Measurements from ENCODE around the gene CUL4A.
A peak's percentile ranks its signal among the peaks of the same experiment; 100 is the strongest.
"Not testable (repeated sequence)": the region's sequence is repeated elsewhere in the genome, so short reads cannot be mapped to it uniquely, and the experiment has no call there.

CUL4A gene

DNA sequence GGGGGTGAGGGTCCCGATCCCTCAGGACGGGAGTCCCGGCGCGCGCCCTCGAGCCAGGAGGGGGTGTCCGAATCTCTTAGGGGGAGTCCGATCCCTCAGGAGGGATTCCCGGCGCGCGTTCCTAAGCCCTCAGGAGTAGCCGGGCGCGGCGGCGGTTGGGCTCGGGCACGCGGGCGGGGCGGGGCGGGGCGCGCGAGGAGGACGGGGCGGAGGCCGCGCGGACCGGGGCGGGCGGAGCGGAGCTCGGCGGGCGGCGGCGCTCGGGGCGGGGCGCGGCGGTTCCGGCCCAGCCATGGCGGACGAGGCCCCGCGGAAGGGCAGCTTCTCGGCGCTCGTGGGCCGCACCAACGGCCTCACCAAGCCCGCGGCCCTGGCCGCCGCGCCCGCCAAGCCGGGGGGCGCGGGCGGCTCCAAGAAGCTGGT lies at the start of gene CUL4A:
CUL4A (plus strand) TSS at position 278 of the 423 bp plus-strand sequence; CDS start at position 293, 15 bp downstream.
- ChIA-PET POLR2A (interaction anchor here (0.7 to 1.1 kb wide), 2 partner anchors 22 to 56 kb away, joined by 3 to 5 read pairs; no protein-coding TSS in a partner anchor), CTCF (interaction anchor here (1.1 to 1.4 kb wide), 5 partner anchors 10 to 175 kb away, joined by 3 to 7 read pairs (median 3); no protein-coding TSS in a partner anchor)
- TF ChIP-seq, protein P1, sequence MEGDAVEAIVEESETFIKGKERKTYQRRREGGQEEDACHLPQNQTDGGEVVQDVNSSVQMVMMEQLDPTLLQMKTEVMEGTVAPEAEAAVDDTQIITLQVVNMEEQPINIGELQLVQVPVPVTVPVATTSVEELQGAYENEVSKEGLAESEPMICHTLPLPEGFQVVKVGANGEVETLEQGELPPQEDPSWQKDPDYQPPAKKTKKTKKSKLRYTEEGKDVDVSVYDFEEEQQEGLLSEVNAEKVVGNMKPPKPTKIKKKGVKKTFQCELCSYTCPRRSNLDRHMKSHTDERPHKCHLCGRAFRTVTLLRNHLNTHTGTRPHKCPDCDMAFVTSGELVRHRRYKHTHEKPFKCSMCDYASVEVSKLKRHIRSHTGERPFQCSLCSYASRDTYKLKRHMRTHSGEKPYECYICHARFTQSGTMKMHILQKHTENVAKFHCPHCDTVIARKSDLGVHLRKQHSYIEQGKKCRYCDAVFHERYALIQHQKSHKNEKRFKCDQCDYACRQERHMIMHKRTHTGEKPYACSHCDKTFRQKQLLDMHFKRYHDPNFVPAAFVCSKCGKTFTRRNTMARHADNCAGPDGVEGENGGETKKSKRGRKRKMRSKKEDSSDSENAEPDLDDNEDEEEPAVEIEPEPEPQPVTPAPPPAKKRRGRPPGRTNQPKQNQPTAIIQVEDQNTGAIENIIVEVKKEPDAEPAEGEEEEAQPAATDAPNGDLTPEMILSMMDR (IDR thresholded peaks at IDR 0.05; ENCODE audit: insufficient read depth, low read length, missing control alignments) = no peak
- no peak for DNase-seq (ENCODE audit: low read depth, low spot score)
- peak within 1 kb of the TSS; percentile 76 for H3K4me3 ChIP-seq (ENCODE audit: low read depth, low read length)

DNA sequence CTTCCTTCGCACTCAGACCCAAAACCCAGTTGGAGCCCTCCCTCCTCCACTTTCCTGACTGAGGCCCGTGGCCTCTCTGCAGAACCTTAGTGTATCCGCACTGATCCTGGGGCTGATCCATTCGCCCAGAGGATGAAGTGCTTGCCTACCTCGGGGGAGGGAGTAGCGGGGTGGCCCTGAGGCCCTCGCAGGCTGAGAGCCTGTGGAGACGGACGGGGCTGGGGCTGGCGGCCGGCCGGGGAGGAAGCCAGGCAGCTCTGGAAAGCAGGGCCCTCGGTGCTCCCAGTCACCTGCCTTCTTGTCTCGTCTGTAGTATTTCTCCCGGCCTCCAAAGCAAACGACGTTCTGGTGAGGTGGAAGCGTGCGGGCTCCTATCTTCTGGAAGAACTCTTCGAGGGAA lies 49.7 kb upstream of the CUL4A start:
- no peak overlapping the region for H3K4me3 ChIP-seq (ENCODE audit: low read depth, low read length)
- TF ChIP-seq, protein P1 (IDR thresholded peaks at IDR 0.05; ENCODE audit: insufficient read depth, low read length, missing control alignments) = no peak
- CTCF ChIA-PET = no interaction called here
- POLR2A ChIA-PET = no interaction called here
- DNase-seq (ENCODE audit: low read depth, low spot score) = no peak

DNA sequence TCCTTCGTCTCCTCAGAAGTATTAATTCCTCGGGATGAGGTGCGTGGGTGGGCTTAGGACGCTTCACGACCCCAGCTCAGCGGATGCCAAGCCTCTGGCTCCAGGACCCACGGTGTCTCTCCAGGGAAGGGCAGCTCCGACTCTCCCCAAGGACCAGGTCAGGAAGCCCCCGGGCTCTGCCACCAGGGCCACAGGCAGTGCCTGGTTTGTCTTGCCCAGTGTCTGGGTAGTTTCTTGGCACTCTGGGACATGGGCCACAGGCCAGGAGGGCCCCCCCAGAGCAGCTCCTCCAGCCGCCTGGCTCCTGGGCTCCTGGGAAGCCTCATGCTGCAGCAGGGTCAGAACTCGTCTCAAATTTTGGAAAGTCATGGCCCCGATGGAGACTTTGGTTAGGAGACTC lies 48.4 kb upstream of the CUL4A start:
- ChIA-PET CTCF (no interaction called here), POLR2A (no interaction called here)
- no peak for DNase-seq (ENCODE audit: low read depth, low spot score)
- TF ChIP-seq, protein P1 (IDR thresholded peaks at IDR 0.05; ENCODE audit: insufficient read depth, low read length, missing control alignments) = no peak
- H3K4me3 ChIP-seq (ENCODE audit: low read depth, low read length) = no peak overlapping the region

DNA sequence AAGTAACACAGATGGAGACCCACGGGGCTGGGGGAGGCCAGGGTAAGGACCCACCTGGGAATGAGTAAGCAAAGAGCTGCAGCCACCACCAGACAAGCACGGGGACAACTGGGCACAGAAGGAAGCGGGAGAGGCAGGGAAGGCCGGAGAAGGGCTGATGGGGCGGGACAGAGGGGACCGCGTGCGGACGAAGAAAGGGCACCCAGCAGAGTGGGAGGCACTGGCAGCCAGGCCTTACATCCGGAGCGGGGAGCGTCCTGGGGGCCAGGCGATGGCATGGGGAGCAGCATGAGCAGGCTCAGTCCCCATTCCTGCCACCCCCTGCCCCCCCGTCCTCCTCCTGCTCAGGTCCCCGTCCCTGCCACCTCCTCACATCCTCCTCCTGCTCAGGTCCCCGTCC lies 48.0 kb upstream of the CUL4A start:
- no peak overlapping the region for H3K4me3 ChIP-seq (ENCODE audit: low read depth, low read length)
- TF ChIP-seq, protein P1 (IDR thresholded peaks at IDR 0.05; ENCODE audit: insufficient read depth, low read length, missing control alignments) = no peak
- CTCF ChIA-PET = no interaction called here
- POLR2A ChIA-PET = no interaction called here
- DNase-seq (ENCODE audit: low read depth, low spot score) = no peak

DNA sequence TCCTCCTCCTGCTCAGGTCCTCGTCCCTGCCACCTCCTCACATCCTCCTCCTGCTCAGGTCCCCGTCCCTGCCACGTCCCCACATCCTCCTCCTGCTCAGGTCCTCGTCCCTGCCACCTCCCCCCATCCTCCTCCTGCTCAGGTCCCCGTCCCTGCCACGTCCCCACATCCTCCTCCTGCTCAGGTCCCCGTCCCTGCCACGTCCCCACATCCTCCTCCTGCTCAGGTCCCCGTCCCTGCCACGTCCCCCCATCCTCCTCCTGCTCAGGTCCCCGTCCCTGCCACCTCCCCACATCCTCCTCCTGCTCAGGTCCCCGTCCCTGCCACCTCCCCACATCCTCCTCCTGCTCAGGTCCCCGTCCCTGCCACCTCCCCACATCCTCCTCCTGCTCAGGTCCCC lies 47.4 kb upstream of the CUL4A start:
- DNase-seq (ENCODE audit: low read depth, low spot score); CTCF ChIA-PET; H3K4me3 ChIP-seq (ENCODE audit: low read depth, low read length); POLR2A ChIA-PET: not testable (repeated sequence)

DNA sequence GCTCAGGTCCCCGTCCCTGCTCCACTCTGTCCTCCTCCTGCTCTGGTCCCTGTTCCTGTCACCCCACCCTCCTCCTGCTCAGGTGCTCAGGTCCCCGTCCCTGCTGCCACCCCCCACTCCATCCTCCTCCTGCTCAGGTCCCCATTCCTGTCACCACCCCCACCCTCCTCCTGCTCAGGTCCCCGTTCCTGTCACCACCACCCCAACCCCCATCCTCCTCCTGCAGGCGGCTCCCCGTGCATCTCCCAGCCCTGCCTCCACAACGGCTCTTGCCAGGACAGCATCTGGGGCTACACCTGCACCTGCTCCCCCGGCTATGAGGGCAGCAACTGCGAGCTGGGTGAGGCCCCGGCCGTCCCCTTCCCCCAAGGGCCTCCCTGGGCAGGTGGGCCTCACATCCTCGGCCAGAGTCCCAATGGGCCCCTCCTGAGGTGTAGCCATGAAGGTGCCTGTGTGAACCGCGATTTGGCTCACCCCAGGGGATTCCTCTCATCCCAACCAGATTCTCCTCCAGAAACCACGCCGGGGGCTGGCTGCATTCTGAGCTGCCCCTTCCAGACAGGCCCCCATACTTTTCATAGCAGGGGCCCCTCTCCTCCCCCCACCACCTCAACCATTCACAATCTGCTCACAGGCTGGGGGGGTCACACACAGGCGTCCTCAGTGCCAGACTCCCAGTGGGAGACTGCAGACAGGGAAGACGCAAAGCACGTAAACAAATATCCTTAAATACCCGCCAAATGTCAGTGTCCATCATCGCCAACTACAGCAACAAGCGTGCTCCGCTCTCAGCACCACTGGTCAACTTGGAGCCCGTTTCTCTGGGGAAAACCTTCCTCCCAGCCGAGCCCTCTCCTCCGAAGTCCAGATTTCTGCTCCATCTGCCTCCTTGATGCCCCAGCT lies 46.4 kb upstream of the CUL4A start:
- POLR2A ChIA-PET = no interaction called here

More for the DNA sequence above, 46.4 kb upstream of the CUL4A start:
- no peak overlapping the region for H3K4me3 ChIP-seq (ENCODE audit: low read depth, low read length)
- CTCF ChIA-PET = no interaction called here
- TF ChIP-seq, protein P1 (IDR thresholded peaks at IDR 0.05; ENCODE audit: insufficient read depth, low read length, missing control alignments) = no peak
- DNase-seq (ENCODE audit: low read depth, low spot score) = no peak
